ENCODE data around the gene GSTO2. TPM values are rescaled to one million over a fixed set of nuclear protein-coding genes. Genes with fewer than 3 reads are reported as not detected.

Gene GSTO2
- polyA plus RNA-seq, 3 donors, result 26.0 to 32.1 (median 30.4) TPM

DNA sequence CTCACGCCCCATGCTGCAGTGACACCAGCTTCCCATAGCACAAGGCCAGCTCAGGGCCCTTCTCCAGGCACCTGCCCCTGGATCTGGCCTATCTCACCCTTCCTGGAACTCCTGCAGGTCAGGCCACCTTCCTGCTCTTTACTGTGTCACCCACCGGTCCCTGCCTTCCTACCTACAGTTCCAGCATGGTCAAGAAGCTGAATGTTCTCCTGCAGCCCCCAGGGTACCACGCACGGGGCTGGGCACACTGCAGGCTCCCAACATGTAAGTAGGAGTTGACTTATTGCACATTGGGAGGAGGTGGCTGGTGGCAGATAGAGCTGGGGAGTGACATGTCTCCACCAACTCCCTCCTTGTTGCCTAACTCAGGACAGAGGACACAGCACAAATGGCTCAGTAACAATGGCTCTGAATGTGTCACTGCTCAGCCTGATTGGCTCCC lies 54.8 kb downstream of the GSTO2 start:
- no peak for DNase-seq (ENCODE audit: low read depth in 3 of 3, low spot score in 2 of 3)

DNA sequence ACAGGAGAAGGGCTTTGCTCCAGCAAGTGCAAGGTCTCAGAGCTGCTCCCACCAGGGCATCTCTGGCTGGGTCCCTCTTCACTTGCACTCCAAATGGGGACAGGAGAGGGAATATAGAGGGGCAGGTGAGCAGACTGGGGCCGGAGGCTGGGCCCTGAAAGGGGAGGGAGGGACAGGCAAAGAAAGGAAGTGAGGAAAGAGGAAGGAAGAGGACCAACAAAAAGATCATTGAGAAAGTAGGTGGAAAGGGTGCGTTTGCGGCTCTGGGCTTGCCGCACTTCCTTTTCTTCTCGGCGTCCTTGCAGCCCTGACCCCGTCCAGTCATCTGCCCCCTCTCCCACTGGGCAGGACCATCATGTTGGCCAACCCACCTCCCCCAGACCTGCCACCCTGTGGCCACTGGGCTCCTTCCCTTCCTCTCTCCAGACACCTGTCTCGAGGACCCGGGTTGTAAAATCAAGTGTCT lies 55.3 kb downstream of the GSTO2 start:
- no peak for DNase-seq (ENCODE audit: low read depth in 3 of 3, low spot score in 2 of 3)

DNA sequence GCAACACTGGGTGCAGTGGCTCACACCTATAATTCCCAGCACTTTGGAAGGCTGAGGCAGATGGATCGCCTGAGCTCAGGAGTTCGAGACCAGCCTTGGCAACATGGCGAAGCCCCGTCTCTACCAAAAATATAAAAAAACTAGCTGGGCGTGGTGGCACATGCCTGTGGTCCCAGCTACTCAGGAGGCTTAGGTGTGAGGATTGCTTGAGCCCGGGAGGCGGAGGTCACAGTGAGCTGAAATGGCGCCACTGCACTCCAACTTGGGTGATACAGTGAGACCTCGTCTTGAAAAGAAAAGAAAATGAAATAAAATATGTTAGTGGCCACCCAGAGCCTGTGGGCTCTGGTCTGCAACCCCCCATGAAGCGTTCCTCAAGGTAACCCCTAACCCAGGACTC lies 55.9 kb downstream of the GSTO2 start:
- DNase-seq (ENCODE audit: low read depth in 3 of 3, low spot score in 2 of 3), result no peak

DNA sequence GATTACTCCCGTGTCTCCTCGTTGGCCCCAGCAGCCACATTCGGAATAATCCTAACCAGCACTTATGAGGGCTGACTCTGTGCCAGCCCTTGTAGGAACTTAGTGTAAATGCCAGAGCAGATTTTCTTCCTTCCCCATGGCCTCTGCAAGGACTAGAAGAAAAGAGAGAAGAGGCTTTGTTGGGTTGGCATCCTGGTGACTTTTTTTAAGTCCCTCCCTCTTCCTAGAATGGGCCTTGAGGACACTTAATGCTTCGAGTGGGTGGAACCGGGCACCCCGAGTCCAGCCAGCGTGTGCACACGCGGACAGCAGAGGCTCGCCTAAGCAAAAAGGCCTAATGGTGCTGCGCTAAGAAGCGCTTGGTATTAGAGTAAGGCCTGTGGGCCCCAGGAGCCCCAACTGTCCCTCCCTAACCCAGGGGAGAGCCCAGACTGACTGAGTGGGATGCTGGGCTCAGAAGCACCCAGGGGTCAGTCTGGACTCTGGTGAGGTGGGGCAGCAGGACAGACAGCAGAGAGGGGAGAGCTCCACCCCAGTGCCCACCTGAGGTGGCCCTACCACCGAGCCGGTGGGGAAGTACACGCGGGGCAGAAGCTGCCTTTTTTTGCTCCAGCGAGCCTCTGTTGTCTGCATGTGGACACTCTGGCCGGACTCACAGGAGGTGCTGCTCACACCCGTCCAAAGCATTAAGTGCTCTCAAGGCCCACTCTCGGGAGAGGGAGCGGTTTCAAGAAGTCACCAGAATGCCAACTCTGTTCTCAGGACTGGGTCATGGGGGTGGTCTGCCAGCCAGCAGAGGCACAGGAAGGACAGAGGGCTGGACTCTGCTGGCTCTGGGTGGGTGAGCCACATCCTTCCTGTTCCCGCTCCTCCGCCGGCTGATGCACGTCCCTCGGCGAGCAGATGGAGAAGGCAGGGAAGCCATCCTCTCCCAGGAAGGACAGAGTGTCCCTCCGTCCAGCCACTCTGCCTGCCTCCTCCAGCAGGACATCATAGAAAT lies 56.8 kb downstream of the GSTO2 start:
- no peak for DNase-seq (ENCODE audit: low read depth in 3 of 3, low spot score in 2 of 3)

DNA sequence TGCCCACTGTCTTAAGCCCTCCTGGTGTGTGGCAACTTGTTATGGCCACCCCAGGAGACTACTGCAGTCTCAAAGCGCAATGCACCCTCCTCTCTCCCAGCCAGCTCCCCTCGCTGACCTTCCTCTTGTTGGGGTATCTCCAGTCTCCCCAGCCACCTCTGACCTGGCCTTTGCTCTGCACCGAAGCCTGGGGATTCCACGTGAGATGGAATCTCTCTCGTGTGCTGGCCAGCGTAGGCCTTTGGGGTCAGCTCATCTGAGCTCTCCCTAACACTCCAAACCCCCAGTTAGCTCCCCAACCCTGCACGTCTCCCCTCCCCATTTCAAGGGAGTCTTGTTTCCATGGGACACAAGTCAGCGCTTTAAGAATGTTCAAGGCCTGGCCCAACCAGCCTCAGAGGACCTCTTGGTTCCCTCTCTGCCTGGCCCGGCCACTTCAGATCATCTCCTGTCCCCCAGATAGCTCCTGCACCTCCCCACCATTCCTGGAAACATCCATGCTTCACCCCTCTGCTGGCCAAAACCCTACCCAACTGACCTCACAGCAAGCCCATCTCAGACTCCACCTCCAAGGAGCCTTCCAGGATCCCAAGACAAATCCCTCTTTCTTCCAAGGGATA lies 58.1 kb downstream of the GSTO2 start:
- DNase-seq (ENCODE audit: low read depth in 3 of 3, low spot score in 2 of 3), result no peak

DNA sequence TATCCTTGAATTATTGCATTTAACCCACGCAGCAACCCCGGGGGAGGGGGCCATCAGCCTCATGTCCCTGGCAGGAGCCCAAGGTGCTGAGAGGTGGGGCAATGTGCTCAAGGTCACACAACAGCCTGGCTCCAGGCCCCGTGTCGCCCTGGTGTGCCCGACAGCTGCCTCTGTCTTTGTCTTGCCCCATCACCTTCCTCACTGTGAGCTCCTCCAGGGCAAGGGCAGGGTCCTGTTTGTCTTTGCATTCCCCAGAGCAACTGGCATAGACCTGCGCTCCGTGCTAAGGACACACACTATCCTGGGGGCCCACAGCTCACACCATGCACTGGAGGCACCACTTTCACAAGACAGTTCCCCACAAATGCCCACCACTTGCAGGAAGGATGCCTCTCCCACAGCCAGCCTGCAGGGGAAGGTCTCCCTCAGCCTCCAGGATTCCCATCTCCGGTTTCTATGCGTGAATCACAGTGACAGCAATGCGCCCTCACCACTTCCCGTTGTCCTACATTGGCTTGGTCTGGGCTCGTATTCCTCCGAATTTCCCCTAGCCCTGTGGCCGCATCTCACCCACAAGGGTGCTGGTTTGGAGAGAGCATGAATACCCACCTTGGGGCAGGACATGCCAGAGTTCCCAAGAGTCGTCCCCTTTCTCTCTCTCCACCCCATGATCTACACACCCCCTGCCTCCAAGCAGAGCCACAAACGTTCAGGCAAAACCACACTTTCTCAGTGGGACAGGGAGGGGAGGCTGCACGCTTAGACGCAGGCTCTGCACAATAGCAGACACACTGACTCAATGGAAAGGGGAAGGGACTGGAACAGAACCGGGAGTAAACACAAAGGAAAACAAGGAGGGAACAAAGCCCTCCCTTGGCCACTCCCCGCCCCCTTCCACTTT lies 59.0 kb downstream of the GSTO2 start:
- DNase-seq (ENCODE audit: low read depth in 3 of 3, low spot score in 2 of 3), result no peak

DNA sequence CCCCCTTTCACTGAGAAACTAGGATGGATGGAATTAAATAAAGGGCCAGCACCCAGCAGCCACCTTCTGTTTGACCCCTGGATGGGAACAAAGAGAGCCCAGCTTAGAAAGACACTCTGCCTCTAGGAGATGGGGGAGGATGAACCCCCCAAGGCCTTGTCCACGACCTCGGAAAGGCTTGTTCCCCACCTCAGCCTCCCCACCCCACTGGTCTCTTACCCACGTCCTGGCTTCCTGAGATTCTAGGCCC lies 59.6 kb downstream of the GSTO2 start:
- DNase-seq (ENCODE audit: low read depth in 3 of 3, low spot score in 2 of 3), result no peak

DNA sequence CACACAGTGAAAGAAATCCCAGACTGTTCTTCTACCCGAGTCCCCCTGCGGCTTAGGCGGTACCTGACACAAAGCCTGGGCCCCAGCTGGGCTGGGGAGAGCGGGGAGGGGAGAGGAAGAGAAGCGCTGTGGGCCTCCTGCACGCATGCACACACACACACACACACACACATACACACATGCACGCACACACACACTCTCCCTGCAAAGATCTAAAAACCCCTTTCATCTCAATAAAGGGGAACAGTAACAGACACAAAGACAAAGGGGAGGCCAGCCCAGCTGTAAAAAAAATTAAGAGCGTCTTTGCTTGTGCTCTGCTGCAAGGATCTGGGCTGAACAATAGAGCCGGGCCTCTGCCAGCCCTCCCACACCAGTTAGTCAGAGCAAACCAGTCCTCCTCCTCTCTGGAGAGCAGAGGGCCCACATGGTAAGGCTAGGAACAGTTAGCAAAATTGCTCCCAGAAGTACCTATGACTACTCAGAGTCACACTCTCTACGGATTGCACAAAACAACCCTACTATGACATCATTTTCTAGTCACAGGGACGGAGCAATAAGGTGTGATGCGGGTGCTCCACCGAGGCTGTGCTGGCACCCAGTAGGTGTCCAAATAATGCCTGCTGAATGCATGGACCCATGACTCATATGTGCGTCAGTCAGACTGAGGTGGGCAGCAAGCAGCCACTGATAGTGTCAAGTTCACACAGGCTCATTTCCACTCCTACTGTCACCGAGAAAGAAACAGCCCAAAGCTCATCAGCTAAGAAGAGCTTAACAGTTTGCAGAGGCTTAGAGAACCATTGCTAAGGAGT lies 60.1 kb downstream of the GSTO2 start:
- DNase-seq (ENCODE audit: low read depth in 3 of 3, low spot score in 2 of 3), result no peak

DNA sequence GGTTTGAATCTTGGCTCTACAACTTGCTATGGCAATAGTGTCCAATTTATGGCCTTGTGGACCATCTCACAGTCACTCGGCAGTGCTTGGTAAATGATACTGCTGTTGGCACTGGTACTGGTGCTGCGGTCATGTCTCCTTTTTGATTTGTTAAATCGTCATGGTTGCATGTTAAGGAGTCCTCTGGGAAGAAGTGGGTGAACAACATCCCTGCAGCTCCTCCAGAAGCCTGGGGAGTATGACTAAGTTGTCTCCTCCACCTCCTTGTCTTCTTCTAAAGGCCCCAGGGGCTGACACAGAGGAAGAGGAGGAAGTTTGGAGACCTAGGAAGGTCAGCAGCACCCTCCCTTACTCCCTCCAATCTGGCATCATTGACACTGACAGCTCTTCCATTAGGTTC lies 60.8 kb downstream of the GSTO2 start:
- DNase-seq (ENCODE audit: low read depth in 3 of 3, low spot score in 2 of 3), result no peak

DNA sequence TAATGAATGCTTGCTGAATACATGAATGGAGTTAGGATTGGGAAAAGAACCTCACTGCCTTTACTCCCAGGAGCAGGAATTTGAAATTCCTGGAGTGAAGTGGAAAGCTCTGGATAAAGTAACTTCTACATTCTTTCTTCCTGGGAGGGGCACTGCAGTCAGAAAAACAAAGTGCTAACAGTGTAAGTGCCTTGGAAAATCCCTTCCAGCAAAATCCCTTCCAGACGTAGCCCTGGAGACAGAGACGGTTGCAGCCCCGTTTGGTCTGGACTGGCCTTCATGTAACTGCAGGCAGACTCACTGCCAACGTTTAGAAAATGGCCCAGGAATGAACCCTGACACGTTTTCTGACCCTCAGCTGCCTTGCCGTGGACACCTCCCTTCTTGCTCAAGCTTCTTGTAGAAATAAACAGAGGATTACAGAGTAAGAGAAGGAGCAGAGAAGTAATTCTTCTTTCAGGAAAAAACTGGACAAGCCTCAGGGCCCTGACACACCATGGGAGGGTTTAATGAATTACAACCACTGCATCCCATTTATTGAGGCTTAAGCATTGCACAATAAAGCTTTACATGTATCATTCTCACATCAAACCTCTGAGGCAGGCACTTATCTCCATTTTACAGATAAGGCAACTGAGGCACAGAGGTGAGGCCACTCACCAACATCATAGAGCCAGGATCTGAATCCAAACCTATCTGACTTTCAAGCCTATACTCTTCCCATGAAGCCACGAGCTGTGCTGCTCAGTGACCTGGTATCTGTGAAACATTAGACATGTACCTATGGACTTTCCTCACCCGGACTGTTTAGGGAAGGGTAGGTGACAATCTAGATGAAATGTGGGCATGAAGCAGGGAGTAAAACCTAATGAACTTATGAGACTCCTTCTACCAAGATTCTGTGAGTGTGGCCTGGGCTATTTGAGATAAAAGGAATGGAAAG lies 61.5 kb downstream of the GSTO2 start:
- no peak for DNase-seq (ENCODE audit: low read depth in 3 of 3, low spot score in 2 of 3)

DNA sequence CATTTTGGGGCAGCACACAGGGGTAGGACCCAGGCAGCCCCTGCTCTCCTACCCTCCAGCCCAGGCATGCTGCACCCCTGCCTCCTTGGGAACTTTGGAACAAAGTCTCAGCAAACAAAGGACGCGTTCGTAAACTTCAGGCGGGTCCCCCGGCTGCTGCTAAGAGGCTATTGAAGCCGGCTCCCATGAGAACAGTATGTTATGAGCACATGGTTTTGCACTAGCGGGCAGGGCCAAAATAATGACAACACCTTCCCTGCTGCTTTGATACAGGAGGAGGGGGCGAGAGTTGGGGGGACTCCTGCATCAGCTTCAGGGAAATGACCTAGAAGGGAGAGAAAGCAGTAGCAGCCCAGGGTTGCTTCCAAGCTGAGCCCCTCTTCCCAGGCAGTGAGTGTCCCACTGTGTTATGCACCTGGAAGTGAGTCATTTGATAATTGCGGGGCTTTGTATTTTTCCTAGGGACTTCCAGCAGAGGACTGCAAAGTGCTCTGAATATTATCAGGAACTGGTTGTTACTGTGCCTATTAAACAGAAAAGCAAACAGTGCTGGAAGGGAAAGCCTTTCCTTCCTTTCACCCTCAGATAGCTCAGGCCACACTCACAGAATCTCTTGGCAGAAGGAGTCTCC lies 62.3 kb downstream of the GSTO2 start:
- DNase-seq (ENCODE audit: low read depth in 3 of 3, low spot score in 2 of 3), result no peak

DNA sequence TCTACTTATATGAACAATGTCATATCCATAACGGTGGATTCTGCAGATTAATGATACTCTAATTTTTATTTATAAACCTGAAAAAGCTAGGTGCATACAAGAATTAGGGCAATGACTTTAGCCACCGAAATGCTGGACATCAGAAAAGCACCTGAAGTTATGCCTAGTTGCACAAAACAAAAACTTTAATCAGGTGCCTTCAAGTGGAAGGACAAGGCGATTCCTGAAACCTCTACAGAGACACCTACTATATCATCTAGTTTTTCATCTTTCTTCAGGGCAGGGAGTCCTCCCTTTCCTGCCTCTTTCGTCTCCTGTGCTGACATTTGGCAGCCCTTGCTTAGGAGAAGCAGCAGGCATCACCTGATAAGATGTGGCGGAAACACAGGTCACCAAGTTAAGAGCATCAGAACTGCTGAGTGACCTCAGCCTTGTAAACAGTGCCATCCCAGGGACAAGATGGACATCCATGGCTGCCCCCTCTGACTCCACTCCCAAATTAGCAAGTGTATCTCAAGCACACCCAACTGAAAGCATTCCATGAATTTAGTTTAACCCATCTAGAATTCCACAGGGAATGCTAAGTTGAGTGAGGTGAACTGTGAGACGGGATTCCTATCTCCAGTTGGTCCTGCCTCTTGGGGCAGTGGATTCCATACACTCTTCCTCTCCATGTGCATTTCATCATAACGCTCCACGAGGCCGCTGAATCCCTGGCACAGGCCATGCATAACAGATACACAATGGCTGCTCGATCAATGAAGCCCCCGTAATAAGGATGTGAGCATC lies 63.5 kb downstream of the GSTO2 start:
- no peak for DNase-seq (ENCODE audit: low read depth in 3 of 3, low spot score in 2 of 3)

DNA sequence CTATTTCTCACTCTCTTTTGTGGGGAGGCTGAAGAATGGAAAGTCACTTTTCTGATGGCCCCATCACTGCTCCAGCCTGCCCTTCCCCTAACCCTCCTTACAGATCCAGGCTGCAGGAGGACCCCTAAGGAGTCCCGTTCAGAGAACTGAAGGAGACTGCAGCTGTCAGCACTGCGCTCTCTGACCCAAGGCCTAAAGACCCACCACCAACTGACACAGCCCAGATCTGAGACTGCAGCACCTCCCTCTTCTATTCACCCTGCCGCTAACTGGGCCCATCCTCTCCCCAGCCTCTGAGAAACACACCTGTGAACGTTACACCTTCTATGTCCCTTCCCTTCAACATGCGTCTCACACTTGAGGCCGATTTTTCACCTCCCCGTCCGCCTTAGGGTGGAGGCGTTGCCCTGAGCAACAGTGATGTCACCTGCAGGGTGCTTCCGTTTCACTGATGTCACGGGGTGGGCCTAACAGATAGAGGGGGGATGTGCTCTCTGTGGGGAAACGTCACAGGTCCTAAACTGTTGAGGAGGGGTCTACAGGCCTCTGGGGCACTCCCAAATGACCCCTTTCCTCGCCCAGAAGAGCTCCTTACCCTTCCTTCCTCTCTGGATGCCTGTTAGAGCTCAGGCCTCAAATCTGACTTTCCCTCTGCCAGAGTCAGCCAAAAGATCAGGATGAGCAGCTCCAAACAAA lies 64.2 kb downstream of the GSTO2 start:
- no peak for DNase-seq (ENCODE audit: low read depth in 3 of 3, low spot score in 2 of 3)

DNA sequence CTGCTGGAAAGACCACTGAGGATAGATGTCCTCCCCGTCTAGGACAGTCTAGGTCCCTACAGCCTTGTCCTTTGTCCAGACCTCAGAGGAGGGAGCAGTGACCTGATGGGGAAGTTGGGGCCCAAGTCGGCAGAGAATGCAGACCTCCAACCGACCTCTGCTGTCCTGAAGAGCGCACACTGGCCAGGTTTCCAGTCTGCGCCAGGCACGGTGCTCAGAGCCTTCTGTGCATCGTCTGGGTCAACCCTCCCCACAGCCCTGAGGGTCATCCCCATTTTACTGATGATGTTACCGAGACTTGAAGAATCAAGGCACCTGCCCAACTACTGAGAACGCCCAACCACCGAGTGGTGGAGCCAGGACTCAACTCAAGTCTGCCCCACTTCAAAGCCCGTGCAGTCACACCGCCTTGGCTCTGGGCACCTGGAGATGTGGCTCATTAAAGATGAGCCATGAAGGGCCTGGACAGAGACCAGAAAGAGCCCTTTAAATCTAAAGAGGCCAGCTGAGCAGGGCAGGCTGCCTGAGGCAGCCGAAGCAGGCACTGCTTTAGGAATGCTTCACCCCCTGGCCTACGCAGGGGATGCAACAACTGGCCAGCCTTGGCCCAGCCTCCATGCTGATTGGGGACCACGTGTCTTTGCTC lies 64.9 kb downstream of the GSTO2 start:
- no peak for DNase-seq (ENCODE audit: low read depth in 3 of 3, low spot score in 2 of 3)

DNA sequence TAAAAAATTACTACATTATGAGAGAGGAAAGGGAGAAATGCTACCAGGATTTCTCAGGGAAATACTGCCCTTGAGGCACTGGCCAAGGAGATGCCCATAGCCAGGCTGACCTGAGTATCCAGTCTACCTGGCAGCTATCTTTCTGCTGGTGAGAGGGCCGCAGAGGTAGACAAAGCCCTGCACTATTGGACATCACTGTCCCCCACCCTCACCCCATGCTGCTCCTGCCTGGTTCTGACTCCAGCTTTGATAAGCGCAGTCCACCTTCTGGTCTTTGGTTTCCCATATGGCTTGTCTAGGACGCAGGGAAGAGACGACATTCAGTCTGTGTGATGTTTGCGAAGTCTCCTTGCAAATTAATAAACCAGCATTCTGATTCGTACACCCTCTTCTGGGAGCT lies 65.6 kb downstream of the GSTO2 start:
- no peak for DNase-seq (ENCODE audit: low read depth in 3 of 3, low spot score in 2 of 3)

DNA sequence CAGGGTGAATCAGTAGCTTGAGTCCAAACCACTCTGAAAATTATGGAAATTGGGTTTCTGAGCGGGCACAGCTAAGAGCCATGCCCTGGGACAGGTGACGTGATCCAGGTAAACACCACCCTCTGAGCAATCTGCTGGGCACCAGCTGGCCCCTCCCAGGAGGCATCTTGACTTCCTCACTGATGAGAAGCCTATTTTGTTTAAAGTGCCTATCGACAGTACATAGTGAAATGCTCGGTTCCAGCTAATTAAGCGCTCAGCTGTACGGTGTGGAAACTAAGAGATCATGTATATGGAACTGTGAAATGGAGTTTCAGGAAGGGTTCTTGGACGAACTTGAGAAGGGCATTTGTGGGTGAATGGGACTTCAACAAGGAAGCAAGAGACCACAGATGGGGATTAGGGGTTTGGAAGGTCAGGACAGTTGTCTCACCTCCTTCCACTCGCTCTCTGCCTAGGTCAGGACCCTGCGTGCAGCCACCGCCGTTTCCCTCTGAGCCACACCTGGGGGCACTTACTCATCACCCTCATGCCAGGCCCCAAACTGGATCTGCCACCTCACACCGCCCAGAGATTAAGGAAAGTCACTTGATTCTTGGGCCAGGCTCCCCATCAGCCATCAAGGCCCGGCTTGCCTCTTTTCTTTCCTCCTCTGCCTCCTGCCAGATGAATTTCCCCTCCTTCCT lies 66.1 kb downstream of the GSTO2 start:
- DNase-seq (ENCODE audit: low read depth in 3 of 3, low spot score in 2 of 3), result no peak

All from right renal cortex interstitium (tissue), 3 donors.